Stimulated activated CD4-positive, alpha-beta T cell treated with anti-CD3 and anti-CD28 coated beads, TNF-alpha, amount 100 ng/mL, for 48 hours (primary cell): ENCODE measurements around the gene RNMT.
"Not testable (repeated sequence)": the region's sequence is repeated elsewhere in the genome, so short reads cannot be mapped to it uniquely, and the experiment has no call there.

Source experiments
- DNase-seq, 3 donors: peaks; one replicate each; pipeline ENCODE4 v3.0.0-alpha.2; 2020; ENCODE audit warnings: low read depth in 3 of 3

Gene RNMT

GRCh38 chr18:13735681-13736080, 9.2 kb downstream of the RNMT start:
- DNase-seq, result no peak

- DNase-seq, result no peak
These were observed 19.2 kb downstream of the RNMT start for GRCh38 chr18:13745696-13746095.

- DNase-seq, result no peak
These were observed 20.2 kb downstream of the RNMT start for GRCh38 chr18:13746633-13747032.

- not testable (repeated sequence) for DNase-seq
These were observed 25.1 kb downstream of the RNMT start for GRCh38 chr18:13751599-13751998.

- DNase-seq, result no peak
These were observed 29.8 kb downstream of the RNMT start for GRCh38 chr18:13756261-13756660.

- no peak for DNase-seq
These were observed 30.2 kb downstream of the RNMT start for GRCh38 chr18:13756671-13757070.

- no peak for DNase-seq
These were observed 32.1 kb downstream of the RNMT start for GRCh38 chr18:13758622-13759021.

- no peak for DNase-seq
These were observed 33.6 kb downstream of the RNMT start for GRCh38 chr18:13760047-13760446.

- no peak for DNase-seq
These were observed 36.4 kb downstream of the RNMT start for GRCh38 chr18:13762690-13763439.

- no peak for DNase-seq
These were observed 48.6 kb downstream of the RNMT start for GRCh38 chr18:13775058-13775457.

- no peak for DNase-seq
These were observed 64.7 kb downstream of the RNMT start for GRCh38 chr18:13791181-13791580.

GRCh38 chr18:13793819-13794218, 67.3 kb downstream of the RNMT start:
- no peak for DNase-seq

- no peak for DNase-seq
These were observed 70.0 kb downstream of the RNMT start for GRCh38 chr18:13796515-13796914.

GRCh38 chr18:13797157-13797611, 70.7 kb downstream of the RNMT start:
- DNase-seq, result no peak

GRCh38 chr18:13799396-13799795, 72.9 kb downstream of the RNMT start:
- no peak for DNase-seq

GRCh38 chr18:13800505-13801259, 74.2 kb downstream of the RNMT start:
- DNase-seq, result peak; percentile 19 to 39 (median 30)

GRCh38 chr18:13801260-13801601, 74.8 kb downstream of the RNMT start:
- no peak for DNase-seq

GRCh38 chr18:13804305-13804704, 77.8 kb downstream of the RNMT start:
- no peak for DNase-seq

GRCh38 chr18:13808294-13809042, 82.0 kb downstream of the RNMT start:
- DNase-seq, result no peak

- DNase-seq, result no peak
These were observed 82.6 kb downstream of the RNMT start for GRCh38 chr18:13809043-13809430.

- no peak for DNase-seq
These were observed 83.2 kb downstream of the RNMT start for GRCh38 chr18:13809531-13810255.

GRCh38 chr18:13810950-13811485, 84.5 kb downstream of the RNMT start:
- DNase-seq, result no peak
